ENCODE results near the gene DSG4.

The DSG4 gene

GRCh38 chr18:31424383-31424988 lies 47.9 kb downstream of the DSG4 start:
- Histone ChIP-seq H4K20me1 (ENCODE audit: insufficient read depth, low read length) (no peaks in the 10 kb centered on the region), H3K79me2 (ENCODE audit: insufficient read depth, low read length) (no peaks in the 10 kb centered on the region), H3K27ac (ENCODE audit: low read length) (no peak overlapping the region), H3K36me3 (ENCODE audit: insufficient read depth, low read length) (no peaks in the 10 kb centered on the region), H3K27me3 (ENCODE audit: insufficient read depth, low read length, poor library complexity) (no peaks in the 10 kb centered on the region), H3K4me3 (ENCODE audit: low read depth in 1 of 2, low read length in 2 of 2) (no peak overlapping the region), H3K9ac (ENCODE audit: low read depth, low read length) (no peak overlapping the region), H3K4me2 (ENCODE audit: insufficient read depth, low read length) (no peak overlapping the region), H2AFZ (ENCODE audit: low read depth, low read length) (no peak overlapping the region), H3K9me3 (ENCODE audit: insufficient read depth, low read length, severe bottlenecking) (no peaks in the 10 kb centered on the region), H3K4me1 (ENCODE audit: insufficient read depth, low read length) (no peaks in the 10 kb centered on the region)
- TF ChIP-seq EZH2 (IDR thresholded peaks at IDR 0.05; ENCODE audit: borderline replicate concordance, low read depth, low read length, severe bottlenecking) (no peak), CTCF (IDR thresholded peaks at IDR 0.05; ENCODE audit: borderline replicate concordance, extremely low read depth, low read length, poor library complexity, severe bottlenecking) (peak; percentile 68)
- ATAC-seq (ENCODE audit: insufficient read depth, low read depth) = peak; percentile 62; the same call in 2 of the 3 replicates
- peak; percentile 18 for DNase-seq

DNA sequence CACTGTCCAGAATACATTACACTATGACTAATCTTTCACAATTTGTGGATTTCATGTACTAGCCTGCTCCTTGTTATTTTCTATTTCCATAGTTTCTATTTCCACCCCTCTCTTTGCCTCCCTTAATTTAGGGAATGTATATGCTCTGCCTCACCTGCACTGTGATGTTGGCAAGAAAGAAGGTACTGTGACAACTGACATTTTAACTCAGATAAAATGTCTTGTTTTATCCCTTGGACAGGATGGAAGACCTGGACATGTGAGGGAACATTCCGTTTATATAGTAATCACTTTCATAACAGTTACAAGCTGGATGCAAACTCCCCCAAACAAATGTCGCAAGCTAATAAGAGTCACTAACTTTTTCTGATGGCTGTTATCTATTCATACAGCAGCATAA lies 49.4 kb downstream of the DSG4 start:
- DNase-seq (no peak), ATAC-seq (ENCODE audit: insufficient read depth, low read depth) (no peak)
- Histone ChIP-seq H3K4me3 (ENCODE audit: low read depth in 1 of 2, low read length in 2 of 2) (no peak overlapping the region), H4K20me1 (ENCODE audit: insufficient read depth, low read length) (no peaks in the 10 kb centered on the region), H3K27ac (ENCODE audit: low read length) (no peak overlapping the region), H3K79me2 (ENCODE audit: insufficient read depth, low read length) (no peaks in the 10 kb centered on the region), H2AFZ (ENCODE audit: low read depth, low read length) (no peak overlapping the region), H3K4me1 (ENCODE audit: insufficient read depth, low read length) (no peaks in the 10 kb centered on the region), H3K9me3 (ENCODE audit: insufficient read depth, low read length, severe bottlenecking) (no peaks in the 10 kb centered on the region), H3K4me2 (ENCODE audit: insufficient read depth, low read length) (no peak overlapping the region), H3K36me3 (ENCODE audit: insufficient read depth, low read length) (no peaks in the 10 kb centered on the region), H3K9ac (ENCODE audit: low read depth, low read length) (no peak overlapping the region), H3K27me3 (ENCODE audit: insufficient read depth, low read length, poor library complexity) (no peaks in the 10 kb centered on the region)
- TF ChIP-seq EZH2 (IDR thresholded peaks at IDR 0.05; ENCODE audit: borderline replicate concordance, low read depth, low read length, severe bottlenecking) = no peak
- no peak for TF ChIP-seq CTCF (IDR thresholded peaks at IDR 0.05; ENCODE audit: borderline replicate concordance, extremely low read depth, low read length, poor library complexity, severe bottlenecking)

- H4K20me1 ChIP-seq (ENCODE audit: insufficient read depth, low read length) = no peaks in the 10 kb centered on the region
- no peaks in the 10 kb centered on the region for H3K27me3 ChIP-seq (ENCODE audit: insufficient read depth, low read length, poor library complexity)
- no peak for TF ChIP-seq CTCF (IDR thresholded peaks at IDR 0.05; ENCODE audit: borderline replicate concordance, extremely low read depth, low read length, poor library complexity, severe bottlenecking)
- no peak for TF ChIP-seq EZH2 (IDR thresholded peaks at IDR 0.05; ENCODE audit: borderline replicate concordance, low read depth, low read length, severe bottlenecking)
- no peak overlapping the region for H3K9ac ChIP-seq (ENCODE audit: low read depth, low read length)
- H3K9me3 ChIP-seq (ENCODE audit: insufficient read depth, low read length, severe bottlenecking) = no peaks in the 10 kb centered on the region
- no peak overlapping the region for H3K4me3 ChIP-seq (ENCODE audit: low read depth in 1 of 2, low read length in 2 of 2)
- H3K27ac ChIP-seq (ENCODE audit: low read length) = no peak overlapping the region
- no peaks in the 10 kb centered on the region for H3K79me2 ChIP-seq (ENCODE audit: insufficient read depth, low read length)
- no peak overlapping the region for H3K4me2 ChIP-seq (ENCODE audit: insufficient read depth, low read length)
- no peaks in the 10 kb centered on the region for H3K4me1 ChIP-seq (ENCODE audit: insufficient read depth, low read length)
- H3K36me3 ChIP-seq (ENCODE audit: insufficient read depth, low read length) = no peaks in the 10 kb centered on the region
- ATAC-seq (ENCODE audit: insufficient read depth, low read depth) (no peak), DNase-seq (no peak)
- no peak overlapping the region for H2AFZ ChIP-seq (ENCODE audit: low read depth, low read length)
These were observed 50.4 kb downstream of the DSG4 start for GRCh38 chr18:31426871-31427406.
